Caco-2 (cell line): ENCODE measurements around the gene IL11. TPM values are rescaled to one million over a fixed set of nuclear protein-coding genes. Genes with fewer than 3 reads are reported as not detected.

ENCODE experiments used
- BruUV-seq: library from RNA; stranded (reverse); fragments of 400-500 nt; replicated peaks from 2 replicates; lab custom pipeline; 2021; lab: Mats Ljungman, UMichigan
- CTCF ChIA-PET: fragments of 300-600 bp; sonication (Branson Sonifier 250); formaldehyde crosslinking; loops from one replicate; lab custom pipeline; 2022; ENCODE audit warnings: antibody characterized with exemption; lab: Charles Lee
- POLR2A ChIA-PET: fragments of 300-600 bp; sonication (Branson Sonifier 250); formaldehyde crosslinking; loops from one replicate; lab custom pipeline; 2022; ENCODE audit warnings: antibody characterized with exemption; lab: Charles Lee
- DNase-seq, 2 experiments: peaks; one replicate each; pipeline versions ENCODE4 v3.0.0 to v3.0.0-alpha.2; 2020 to 2022
- H3K27me3 ChIP-seq: replicated peaks from 2 replicates; pipeline ENCODE4 v1.6.0; 2011; ENCODE audit warnings: low read length; ENCODE audit not compliant: control insufficient read depth, insufficient read depth
- H3K36me3 ChIP-seq: 2 replicates; pipeline ENCODE4 v1.5.1; 2011; ENCODE audit warnings: low read length; ENCODE audit not compliant: control insufficient read depth, insufficient read depth
- H3K4me1 ChIP-seq: fragments of 250-450 bp; sonication (Bioruptor Pico); 2 replicates; pipeline ENCODE4 v1.5.1; 2020; ENCODE audit warnings: mild to moderate bottlenecking
- H3K4me3 ChIP-seq: 2 replicates; pipeline ENCODE4 v1.5.1; 2011; ENCODE audit warnings: low read depth, mild to moderate bottlenecking, control low read depth, low read length
- H3K9me3 ChIP-seq: fragments of 250-450 bp; sonication (Bioruptor Pico); 2 replicates; pipeline ENCODE4 v1.5.1; 2020; ENCODE audit warnings: mild to moderate bottlenecking, moderate library complexity
- H3K27ac Mint-ChIP-seq: one replicate; pipeline ENCODE4 v1.8.0; 2022; ENCODE audit warnings: mixed read lengths; ENCODE audit not compliant: unreplicated experiment
- H3K27me3 Mint-ChIP-seq: one replicate; pipeline ENCODE4 v1.8.0; 2022; ENCODE audit warnings: mixed read lengths; ENCODE audit not compliant: insufficient read depth, unreplicated experiment
- H3K36me3 Mint-ChIP-seq: one replicate; pipeline ENCODE4 v1.8.0; 2022; ENCODE audit warnings: mild to moderate bottlenecking, mixed read lengths; ENCODE audit not compliant: insufficient read depth, unreplicated experiment
- H3K4me1 Mint-ChIP-seq: one replicate; pipeline ENCODE4 v1.8.0; 2022; ENCODE audit warnings: low read depth, mixed read lengths; ENCODE audit not compliant: unreplicated experiment
- H3K4me3 Mint-ChIP-seq: one replicate; pipeline ENCODE4 v1.8.0; 2022; ENCODE audit warnings: mild to moderate bottlenecking, moderate library complexity, mixed read lengths; ENCODE audit not compliant: unreplicated experiment
- H3K9me3 Mint-ChIP-seq: one replicate; pipeline ENCODE4 v1.8.0; 2022; ENCODE audit warnings: mixed read lengths; ENCODE audit not compliant: unreplicated experiment
- CTCF ChIP-seq, 2 experiments: fragments of 200-600 bp in 1 of 2; IDR thresholded peaks; 1 replicate in 1 of 2; 2 replicates in 1 of 2; pipeline versions ENCODE4 v1.5.1 to v1.8.0; 2011 to 2022; ENCODE audit warnings: antibody characterized with exemption in 1 of 2, control low read depth in 1 of 2, inconsistent platforms in 1 of 2, low read depth in 1 of 2, low read length in 1 of 2, mild to moderate bottlenecking in 1 of 2, moderate library complexity in 1 of 2; ENCODE audit not compliant: insufficient read depth in 1 of 2, severe bottlenecking in 1 of 2, unreplicated experiment in 1 of 2
- intact Hi-C: fragments of 100-400 bp; cut with micrococcal nuclease; formaldehyde crosslinking; loops from one replicate; pipeline ENCODE4 v1.10.0; 2022; ENCODE audit not compliant: unreplicated experiment
- total RNA-seq: library from RNA; stranded (reverse); gene quantifications from 2 replicates; pipeline ENCODE4 v1.2.3, GENCODE V29; 2022

Gene IL11
- total RNA-seq, 1 experiment from 2014 or later = 0.70 TPM

GRCh38 chr19:55345101-55345817, 25.0 kb downstream of the IL11 start:
- Histone ChIP-seq H3K27me3 (no peaks in the 10 kb centered on the region), H3K4me1 (peaks cover 9% of the 10 kb centered on the region; the same call in 1 of the 2 replicates), H3K4me3 (no peak overlapping the region), H3K36me3 (peaks cover 3% of the 10 kb centered on the region; the same call in 1 of the 2 replicates), H3K9me3 (no peaks in the 10 kb centered on the region)
- CTCF ChIA-PET = no interaction called here
- TF ChIP-seq CTCF (IDR thresholded peaks at IDR 0.05; ENCODE audit: insufficient read depth in 1 of 2, low read depth in 1 of 2, low read length in 1 of 2, severe bottlenecking in 1 of 2, unreplicated experiment in 1 of 2) = no peak
- peak in 1 of 2 experiments; percentile 31 for DNase-seq
- intact Hi-C loops = no loop called here
- H3K4me1 Mint-ChIP-seq = peaks cover 7% of the 10 kb centered on the region
- no peak overlapping the region for H3K4me3 Mint-ChIP-seq
- no peaks in the 10 kb centered on the region for H3K9me3 Mint-ChIP-seq
- BruUV-seq = no TSS peak
- POLR2A ChIA-PET = no interaction called here
- no peak overlapping the region for H3K27ac Mint-ChIP-seq
- no peaks in the 10 kb centered on the region for H3K27me3 Mint-ChIP-seq
- H3K36me3 Mint-ChIP-seq = peaks cover 23% of the 10 kb centered on the region

GRCh38 chr19:55344444-55344843, 25.8 kb downstream of the IL11 start:
- H3K36me3 Mint-ChIP-seq = peaks cover 29% of the 10 kb centered on the region
- Histone ChIP-seq H3K4me1 (peaks cover 10% of the 10 kb centered on the region; the same call in 1 of the 2 replicates), H3K4me3 (no peak overlapping the region), H3K27me3 (no peaks in the 10 kb centered on the region), H3K9me3 (no peaks in the 10 kb centered on the region), H3K36me3 (peaks cover 3% of the 10 kb centered on the region; the same call in 1 of the 2 replicates)
- DNase-seq = peak in 1 of 2 experiments; percentile 33
- no peak overlapping the region for H3K4me3 Mint-ChIP-seq
- ChIA-PET POLR2A (no interaction called here), CTCF (no interaction called here)
- intact Hi-C loops = no loop called here
- H3K9me3 Mint-ChIP-seq = no peaks in the 10 kb centered on the region
- BruUV-seq = no TSS peak
- no peaks in the 10 kb centered on the region for H3K27me3 Mint-ChIP-seq
- peaks cover 7% of the 10 kb centered on the region for H3K4me1 Mint-ChIP-seq
- H3K27ac Mint-ChIP-seq = no peak overlapping the region
- no peak for TF ChIP-seq CTCF (IDR thresholded peaks at IDR 0.05; ENCODE audit: insufficient read depth in 1 of 2, low read depth in 1 of 2, low read length in 1 of 2, severe bottlenecking in 1 of 2, unreplicated experiment in 1 of 2)

GRCh38 chr19:55341595-55342531, 28.4 kb downstream of the IL11 start:
- peaks cover 14% of the 10 kb centered on the region for H3K4me1 Mint-ChIP-seq
- Histone ChIP-seq H3K27me3 (no peaks in the 10 kb centered on the region), H3K4me3 (peak overlapping the region; percentile 67), H3K36me3 (peaks cover 3% of the 10 kb centered on the region; the same call in 1 of the 2 replicates), H3K4me1 (peaks cover 10% of the 10 kb centered on the region; the same call in 1 of the 2 replicates), H3K9me3 (no peaks in the 10 kb centered on the region)
- H3K27me3 Mint-ChIP-seq = no peaks in the 10 kb centered on the region
- peaks cover 41% of the 10 kb centered on the region for H3K36me3 Mint-ChIP-seq
- POLR2A ChIA-PET = no interaction called here
- intact Hi-C loops = no loop called here
- TF ChIP-seq CTCF (IDR thresholded peaks at IDR 0.05; ENCODE audit: insufficient read depth in 1 of 2, low read depth in 1 of 2, low read length in 1 of 2, severe bottlenecking in 1 of 2, unreplicated experiment in 1 of 2) = no peak
- BruUV-seq = TSS peak; percentile 48
- no peaks in the 10 kb centered on the region for H3K9me3 Mint-ChIP-seq
- H3K4me3 Mint-ChIP-seq = peak overlapping the region; percentile 91
- CTCF ChIA-PET = no interaction called here
- H3K27ac Mint-ChIP-seq = peak overlapping the region; percentile 95
- peak in 1 of 2 experiments; percentile 31 for DNase-seq
